GM13977 (cell line): ENCODE data around the gene NRGN.
A peak's percentile ranks its signal among the peaks of the same experiment; 100 is the strongest.

Source experiments
- DNase-seq: peaks from one replicate; pipeline ENCODE4 v3.0.0; 2012; ENCODE audit warnings: low spot score
- CTCF ChIP-seq: IDR thresholded peaks from 2 replicates; pipeline ENCODE4 v1.5.1; 2012; ENCODE audit warnings: mild to moderate bottlenecking, control low read depth; ENCODE audit not compliant: insufficient read depth; ENCODE audit errors: extremely low read depth, missing control alignments
- in situ Hi-C: fragments of 300-500 bp; cut with MboI; formaldehyde crosslinking; loops from one replicate; pipeline ENCODE4 v1.12.0; 2022; ENCODE audit warnings: low sequenced_read_pairs, low pct_unique_long_range_greater_than_20kb, mixed read lengths, inconsistent platforms; ENCODE audit not compliant: unreplicated experiment

NRGN gene

GRCh38 chr11:124754309-124754708 lies 14.6 kb downstream of the NRGN start:
- in situ Hi-C loops, result no loop called here
- DNase-seq, result no peak
- TF ChIP-seq CTCF, result no peak

DNA sequence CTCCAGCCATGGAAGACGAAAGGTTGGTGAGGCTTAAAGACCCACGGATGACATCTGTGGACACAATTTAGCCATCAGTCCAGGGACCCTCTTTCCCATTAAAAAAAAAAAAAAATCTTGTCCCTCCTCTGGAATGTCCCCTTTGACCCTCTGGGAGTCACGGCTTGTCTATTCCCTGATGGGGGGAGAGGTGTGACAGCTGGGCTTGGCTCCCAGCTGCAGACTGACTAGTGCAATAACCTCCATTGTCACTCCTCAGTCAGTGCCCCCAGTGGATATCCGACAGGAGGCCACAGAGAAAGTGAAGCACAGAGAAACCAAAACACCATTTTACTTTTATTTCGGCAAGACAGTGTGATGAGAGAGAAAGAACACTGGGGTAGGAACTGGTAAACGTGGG lies 15.0 kb downstream of the NRGN start:
- TF ChIP-seq CTCF, result no peak
- in situ Hi-C loops, result no loop called here

GRCh38 chr11:124756033-124756752 lies 16.5 kb downstream of the NRGN start:
- in situ Hi-C loops, result no loop called here
- no peak for DNase-seq

More for the DNA sequence above, 15.0 kb downstream of the NRGN start:
- DNase-seq, result no peak

GRCh38 chr11:124756753-124757227 lies 17.0 kb downstream of the NRGN start:
- TF ChIP-seq CTCF, result no peak
- in situ Hi-C loops, result no loop called here
- no peak for DNase-seq

More at GRCh38 chr11:124756033-124756752, 16.5 kb downstream of the NRGN start:
- no peak for TF ChIP-seq CTCF

- in situ Hi-C loops, result no loop called here
- no peak for DNase-seq
- no peak for TF ChIP-seq CTCF
These were observed 17.6 kb downstream of the NRGN start for GRCh38 chr11:124757320-124757719.

DNA sequence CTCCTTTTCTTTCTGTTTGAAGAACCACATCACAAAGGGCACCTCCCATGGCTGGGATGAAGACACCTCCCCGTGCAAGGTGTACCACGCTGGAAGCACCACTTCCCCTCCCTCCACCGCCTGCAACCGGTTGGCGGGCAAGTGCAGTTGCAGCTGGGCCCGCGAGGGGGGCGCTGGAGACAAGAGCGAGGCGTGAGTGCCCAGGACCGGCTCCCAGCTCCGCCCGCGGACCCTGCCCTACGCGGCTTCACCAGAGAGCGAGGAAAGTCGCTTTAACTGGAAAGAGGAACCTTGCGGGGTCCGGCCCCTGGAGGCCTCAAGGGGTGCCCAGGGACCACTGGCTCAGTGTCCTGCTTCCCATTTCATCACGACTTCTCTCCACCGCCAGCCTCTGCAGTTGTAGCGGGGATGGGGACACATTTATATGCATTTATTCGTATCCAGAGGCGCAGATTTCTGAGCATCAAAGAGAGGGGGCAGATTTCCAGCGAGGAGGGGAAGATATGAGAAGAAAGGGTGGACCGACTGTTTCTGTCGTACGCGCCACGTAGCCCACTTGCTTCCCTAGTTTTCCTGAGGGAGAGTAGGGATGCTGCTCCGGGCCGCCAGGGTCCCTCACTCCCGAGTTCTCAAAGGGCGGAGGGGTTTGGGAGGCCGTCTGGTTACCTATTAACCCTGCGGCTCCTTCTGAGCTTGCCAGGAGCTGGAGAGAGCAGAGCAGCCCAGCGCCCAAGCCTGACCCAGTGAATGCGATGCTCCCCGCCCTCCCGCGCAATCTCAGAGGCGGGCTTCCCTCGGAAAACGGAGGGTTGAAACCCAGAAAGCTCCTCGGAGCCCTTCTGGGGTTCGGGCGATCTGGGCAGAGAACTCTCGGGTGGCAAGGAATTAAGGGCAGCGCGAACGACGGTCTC lies 18.9 kb downstream of the NRGN start:
- peak; percentile 83 for DNase-seq
- TF ChIP-seq CTCF, result peak; percentile 91
- in situ Hi-C loops, result no loop called here
